Thoracic aorta endothelial cell (primary cell): ENCODE results near the gene CBARP. TPM values are rescaled to one million over a fixed set of nuclear protein-coding genes. Genes with fewer than 3 reads are reported as not detected.

Experiments
- total RNA-seq: library from RNA; depleted of rRNA; stranded (reverse); fragments of >200 nt; gene quantifications from 2 replicates; pipeline ENCODE4 v1.2.3, GENCODE V29; 2012

Gene CBARP
- total RNA-seq = 3.1 and 3.8 TPM in 2 replicates

GRCh38 chr19:1237754-1238368 lies at the start of gene CBARP:
Gene CBARP (minus strand): TSS chr19:1238005. CDS start chr19:1236100, 1,905 bp downstream.

GRCh38 chr19:1285737-1286360 lies 48.0 kb upstream of the CBARP start, which contains the start of gene EFNA2:
Gene EFNA2 (plus strand): TSS chr19:1285873. CDS start chr19:1286169, 296 bp downstream.

GRCh38 chr19:1275260-1275975 lies 37.6 kb upstream of the CBARP start, which contains the start of gene FAM174C:
Gene FAM174C (plus strand): TSS chr19:1275530. CDS start chr19:1275550, 20 bp downstream.

GRCh38 chr19:1269065-1269477 lies 31.3 kb upstream of the CBARP start, which contains the start of gene CIRBP:
Gene CIRBP (plus strand): TSS chr19:1269332. CDS start chr19:1270934, 1,602 bp downstream.

GRCh38 chr19:1248139-1248785 lies 10.5 kb upstream of the CBARP start, which contains the start of gene MIDN:
Gene MIDN (plus strand): TSS chr19:1248583. CDS start chr19:1250297, 1,714 bp downstream.

GRCh38 chr19:1241417-1242095 lies 3.8 kb upstream of the CBARP start, which contains the start of gene ATP5F1D:
Gene ATP5F1D (plus strand): TSS chr19:1241751. CDS start chr19:1241851, 100 bp downstream.

GRCh38 chr19:1205114-1206099 lies 32.4 kb downstream of the CBARP start, which contains the start of gene STK11:
Gene STK11 (plus strand): TSS chr19:1205778. CDS start chr19:1206914, 1,136 bp downstream.

Other genes with a start within 250 kb of the CBARP start
- gene GRIN3B, start 237.6 kb downstream of the CBARP start, total RNA-seq = 0.43 and 0.80 TPM in 2 replicates
- gene TMEM259, start 216.9 kb downstream of the CBARP start, total RNA-seq = 61.7 and 66.5 TPM in 2 replicates
- not detected in 2 replicates for gene RNU6-2, start 216.5 kb downstream of the CBARP start, total RNA-seq
- 140 and 181 TPM in 2 replicates for gene CNN2, start 211.4 kb downstream of the CBARP start, total RNA-seq
- 4.1 and 6.2 TPM in 2 replicates for gene ABCA7, start 197.9 kb downstream of the CBARP start, total RNA-seq
- gene ARHGAP45, start 170.8 kb downstream of the CBARP start, total RNA-seq = 6.8 and 12.9 TPM in 2 replicates
- gene POLR2E, start 142.6 kb downstream of the CBARP start, total RNA-seq = 82.4 and 139 TPM in 2 replicates
- 226 and 365 TPM in 2 replicates for gene GPX4, start 134.0 kb downstream of the CBARP start, total RNA-seq
- 26.5 and 37.5 TPM in 2 replicates for gene SBNO2, start 63.7 kb downstream of the CBARP start, total RNA-seq
- gene STK11, start 32.2 kb downstream of the CBARP start, total RNA-seq = 68.5 and 75.7 TPM in 2 replicates
- gene ATP5F1D, start 3.7 kb upstream of the CBARP start, total RNA-seq = 21.3 and 23.3 TPM in 2 replicates
- 20.2 and 22.2 TPM in 2 replicates for gene MIDN, start 10.6 kb upstream of the CBARP start, total RNA-seq
- gene CIRBP, start 31.3 kb upstream of the CBARP start, total RNA-seq = 129 and 154 TPM in 2 replicates
- gene FAM174C, start 37.5 kb upstream of the CBARP start, total RNA-seq = 25.6 and 30.5 TPM in 2 replicates
- 0.27 TPM in 1 of 2 replicates, not detected in the other for gene EFNA2, start 47.9 kb upstream of the CBARP start, total RNA-seq
- 48.8 and 60.9 TPM in 2 replicates for gene NDUFS7, start 145.9 kb upstream of the CBARP start, total RNA-seq
- gene GAMT, start 163.5 kb upstream of the CBARP start, total RNA-seq = 15.6 and 15.7 TPM in 2 replicates
- gene DAZAP1, start 169.6 kb upstream of the CBARP start, total RNA-seq = 66.4 and 95.1 TPM in 2 replicates
- gene RPS15, start 200.4 kb upstream of the CBARP start, total RNA-seq = 638 and 737 TPM in 2 replicates
- gene APC2, start 212.1 kb upstream of the CBARP start, total RNA-seq = 0.07 and 0.13 TPM in 2 replicates
- gene C19orf25, start 241.2 kb upstream of the CBARP start, total RNA-seq = 14.0 and 17.9 TPM in 2 replicates